K562 (cell line): ENCODE data around the gene CCR7.

Experiments used
- ARID2 ChIP-seq: fragments of 450-650 bp; IDR thresholded peaks from 2 replicates; pipeline ENCODE4 v1.6.1; 2017; ENCODE audit warnings: antibody characterized with exemption, mild to moderate bottlenecking
- CTCF ChIP-seq, 3 experiments: IDR thresholded peaks in 2 of 3; conservative IDR thresholded peaks in 1 of 3; 2 replicates each; pipeline ENCODE4 v1.5.1; 2011 to 2012; ENCODE audit warnings: low read length in 3 of 3, mild to moderate bottlenecking in 3 of 3, control low read depth in 2 of 3, improper control_type of control experiment in 1 of 3, inconsistent platforms in 1 of 3, low read depth in 1 of 3, mixed read lengths in 1 of 3, moderate library complexity in 1 of 3; ENCODE audit not compliant: insufficient read depth in 2 of 3
- ERF ChIP-seq: fragments of 450-650 bp; formaldehyde crosslinking; IDR thresholded peaks from 2 replicates; pipeline ENCODE4 v1.4.0; 2020; ENCODE audit warnings: mild to moderate bottlenecking, mixed read lengths
- EWSR1 ChIP-seq: fragments of 450-650 bp; IDR thresholded peaks from 2 replicates; pipeline ENCODE4 v1.6.1; 2018; ENCODE audit warnings: borderline replicate concordance, mild to moderate bottlenecking, low read depth, moderate library complexity; ENCODE audit not compliant: partially characterized antibody
- HNRNPUL1 ChIP-seq: fragments of 200-400 bp; formaldehyde crosslinking; IDR thresholded peaks from 2 replicates; pipeline ENCODE4 v1.6.1; 2017; ENCODE audit warnings: low read length
- NFIX ChIP-seq: fragments of 250-450 bp; sonication (Bioruptor Pico); IDR thresholded peaks from 2 replicates; pipeline ENCODE4 v1.4.0; 2020; ENCODE audit warnings: low read depth, mild to moderate bottlenecking, moderate library complexity
- POLR2A ChIP-seq: fragments of 450-650 bp; conservative IDR thresholded peaks from 2 replicates; pipeline ENCODE4 v1.6.1; 2016
- POLR2AphosphoS5 ChIP-seq: IDR thresholded peaks from 2 replicates; pipeline ENCODE4 v1.6.1; 2011; ENCODE audit warnings: mild to moderate bottlenecking, low read depth, low read length, moderate library complexity; ENCODE audit not compliant: control insufficient read depth, insufficient read depth
- SMAD3 ChIP-seq: fragments of 450-650 bp; formaldehyde crosslinking; conservative IDR thresholded peaks from 2 replicates; pipeline ENCODE4 v1.4.0; 2020; ENCODE audit warnings: mild to moderate bottlenecking
- ZFP36 ChIP-seq: fragments of 150-350 bp; IDR thresholded peaks from 2 replicates; pipeline ENCODE4 v1.6.1; 2018; ENCODE audit warnings: low read length, low read depth; ENCODE audit not compliant: partially characterized antibody

- TF ChIP-seq ERF (CRISPR knock-in tag) (no peak), POLR2A (no peak), NFIX (CRISPR knock-in tag) (no peak), SMAD3 (CRISPR knock-in tag) (no peak), ZFP36 (no peak), HNRNPUL1 (no peak), CTCF (IDR thresholded peaks at IDR 0.05 in 2 of 3, conservative IDR thresholded peaks at IDR 0.05 in 1 of 3; ENCODE audit: insufficient read depth in 2 of 3, low read depth in 1 of 3, low read length in 3 of 3) (no peak), POLR2AphosphoS5 (no peak), EWSR1 (no peak), ARID2 (no peak)
These were observed 13.1 kb downstream of the CCR7 start for GRCh38 chr17:40551879-40552768.
